ENCODE data around the gene RASGRP1. TPM values are rescaled to one million over a fixed set of nuclear protein-coding genes. Genes with fewer than 3 reads are reported as not detected.

The RASGRP1 gene
- total RNA-seq, 1 donor from 2014 or later = 0.52 TPM

DNA sequence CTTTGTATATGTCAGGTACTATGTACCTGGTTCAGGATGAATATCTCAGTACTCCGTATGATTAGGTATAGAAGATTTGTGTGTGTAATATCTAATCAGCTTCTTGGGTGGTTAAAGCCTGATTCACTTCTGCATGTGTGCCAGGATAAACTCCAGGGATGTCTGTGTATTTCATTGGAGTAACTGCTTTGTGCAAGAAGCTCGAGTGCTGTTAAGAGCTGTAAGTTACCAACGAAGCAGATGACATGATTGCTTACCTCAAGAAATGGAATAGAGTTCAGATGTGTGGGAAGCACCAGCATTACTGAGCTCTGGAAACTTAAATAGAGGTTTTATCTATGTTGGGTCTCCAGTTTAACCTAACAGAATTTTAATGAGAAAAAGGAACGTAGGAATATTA, 87.0 kb downstream of the RASGRP1 start:
- no peaks in the 10 kb centered on the region for H3K4me1 ChIP-seq (ENCODE audit: control insufficient read depth in 3 of 3, insufficient read depth in 3 of 3, low read length in 3 of 3)
- no peaks in the 10 kb centered on the region for H3K9me3 ChIP-seq (ENCODE audit: control insufficient read depth in 3 of 3, low read length in 3 of 3)
- no peak overlapping the region for H3K4me3 ChIP-seq (ENCODE audit: low read length in 3 of 3)
- no peak overlapping the region for H3K27ac ChIP-seq (ENCODE audit: low read depth, low read length)
- peaks cover 6 to 31% (median 30%) of the 10 kb centered on the region in 3 donors for H3K36me3 ChIP-seq (ENCODE audit: control insufficient read depth in 3 of 3, insufficient read depth in 3 of 3, low read length in 3 of 3)
- no peaks in the 10 kb centered on the region for H3K27me3 ChIP-seq (ENCODE audit: control insufficient read depth in 3 of 3, insufficient read depth in 3 of 3, low read length in 3 of 3)
- no peak overlapping the region for H3K9ac ChIP-seq (ENCODE audit: low read depth in 1 of 3, low read length in 3 of 3)

DNA sequence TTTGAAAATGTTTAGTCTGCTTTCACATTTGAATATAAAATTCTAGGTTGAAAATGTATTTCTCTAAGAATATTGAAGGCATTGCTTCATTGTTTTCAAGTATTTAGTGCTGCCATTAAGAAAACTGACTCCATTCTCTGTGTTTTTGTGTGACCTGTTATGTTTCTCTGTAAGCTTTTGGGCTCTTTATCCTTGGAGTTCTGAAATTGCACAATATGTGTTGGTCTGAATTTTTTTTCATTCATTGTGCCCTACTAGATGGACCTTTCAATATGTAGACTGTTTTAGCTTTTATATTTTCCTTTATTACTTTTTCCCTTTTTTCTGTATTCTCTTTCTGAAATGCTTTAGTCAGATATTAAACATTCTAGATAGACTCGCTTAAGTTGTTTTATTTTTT, 88.5 kb downstream of the RASGRP1 start:
- H3K27ac ChIP-seq (ENCODE audit: low read depth, low read length) = no peak overlapping the region
- H3K4me1 ChIP-seq (ENCODE audit: control insufficient read depth in 3 of 3, insufficient read depth in 3 of 3, low read length in 3 of 3) = no peaks in the 10 kb centered on the region
- no peaks in the 10 kb centered on the region for H3K27me3 ChIP-seq (ENCODE audit: control insufficient read depth in 3 of 3, insufficient read depth in 3 of 3, low read length in 3 of 3)
- no peak overlapping the region for H3K4me3 ChIP-seq (ENCODE audit: low read length in 3 of 3)
- no peaks in the 10 kb centered on the region for H3K9me3 ChIP-seq (ENCODE audit: control insufficient read depth in 3 of 3, low read length in 3 of 3)
- peaks cover 6 to 28% (median 26%) of the 10 kb centered on the region in 3 donors for H3K36me3 ChIP-seq (ENCODE audit: control insufficient read depth in 3 of 3, insufficient read depth in 3 of 3, low read length in 3 of 3)
- H3K9ac ChIP-seq (ENCODE audit: low read depth in 1 of 3, low read length in 3 of 3) = no peak overlapping the region

DNA sequence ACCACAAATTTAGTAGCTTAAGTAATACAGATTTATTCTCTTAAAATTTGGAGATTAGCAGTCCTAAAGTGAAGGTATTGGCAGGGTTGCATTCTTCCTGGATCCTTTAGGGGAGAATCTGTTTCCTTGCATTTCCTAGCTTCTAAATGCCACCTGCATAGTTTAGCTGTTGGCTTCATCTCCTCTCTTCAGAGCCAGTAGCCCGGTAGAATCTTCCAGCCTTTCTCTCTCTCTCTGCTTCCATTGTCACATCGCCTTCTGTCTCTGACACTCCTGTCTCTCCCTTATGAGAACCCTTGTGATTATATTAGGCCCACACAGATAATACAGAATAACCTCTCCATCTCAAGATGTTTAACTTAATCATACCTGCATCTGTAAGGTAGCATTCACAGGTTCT, 89.3 kb downstream of the RASGRP1 start:
- H3K9ac ChIP-seq (ENCODE audit: low read depth in 1 of 3, low read length in 3 of 3) = no peak overlapping the region
- no peaks in the 10 kb centered on the region for H3K9me3 ChIP-seq (ENCODE audit: control insufficient read depth in 3 of 3, low read length in 3 of 3)
- peaks cover 6 to 27% (median 24%) of the 10 kb centered on the region in 3 donors for H3K36me3 ChIP-seq (ENCODE audit: control insufficient read depth in 3 of 3, insufficient read depth in 3 of 3, low read length in 3 of 3)
- H3K27me3 ChIP-seq (ENCODE audit: control insufficient read depth in 3 of 3, insufficient read depth in 3 of 3, low read length in 3 of 3) = no peaks in the 10 kb centered on the region
- no peaks in the 10 kb centered on the region for H3K4me1 ChIP-seq (ENCODE audit: control insufficient read depth in 3 of 3, insufficient read depth in 3 of 3, low read length in 3 of 3)
- no peak overlapping the region for H3K4me3 ChIP-seq (ENCODE audit: low read length in 3 of 3)
- no peak overlapping the region for H3K27ac ChIP-seq (ENCODE audit: low read depth, low read length)

GRCh38 chr15:38474155-38474757, 90.4 kb downstream of the RASGRP1 start:
- Histone ChIP-seq H3K27me3 (ENCODE audit: control insufficient read depth in 3 of 3, insufficient read depth in 3 of 3, low read length in 3 of 3) (no peaks in the 10 kb centered on the region), H3K36me3 (ENCODE audit: control insufficient read depth in 3 of 3, insufficient read depth in 3 of 3, low read length in 3 of 3) (peaks cover 6 to 27% (median 24%) of the 10 kb centered on the region in 3 donors), H3K4me1 (ENCODE audit: control insufficient read depth in 3 of 3, insufficient read depth in 3 of 3, low read length in 3 of 3) (no peaks in the 10 kb centered on the region), H3K27ac (ENCODE audit: low read depth, low read length) (no peak overlapping the region), H3K9me3 (ENCODE audit: control insufficient read depth in 3 of 3, low read length in 3 of 3) (no peaks in the 10 kb centered on the region), H3K9ac (ENCODE audit: low read depth in 1 of 3, low read length in 3 of 3) (no peak overlapping the region), H3K4me3 (ENCODE audit: low read length in 3 of 3) (no peak overlapping the region)

- no peak overlapping the region for H3K9ac ChIP-seq (ENCODE audit: low read depth in 1 of 3, low read length in 3 of 3)
- no peaks in the 10 kb centered on the region for H3K9me3 ChIP-seq (ENCODE audit: control insufficient read depth in 3 of 3, low read length in 3 of 3)
- no peaks in the 10 kb centered on the region for H3K27me3 ChIP-seq (ENCODE audit: control insufficient read depth in 3 of 3, insufficient read depth in 3 of 3, low read length in 3 of 3)
- no peak overlapping the region for H3K4me3 ChIP-seq (ENCODE audit: low read length in 3 of 3)
- peaks cover 6 to 27% (median 17%) of the 10 kb centered on the region in 3 donors for H3K36me3 ChIP-seq (ENCODE audit: control insufficient read depth in 3 of 3, insufficient read depth in 3 of 3, low read length in 3 of 3)
- no peak overlapping the region for H3K27ac ChIP-seq (ENCODE audit: low read depth, low read length)
- H3K4me1 ChIP-seq (ENCODE audit: control insufficient read depth in 3 of 3, insufficient read depth in 3 of 3, low read length in 3 of 3) = no peaks in the 10 kb centered on the region
These were observed 92.6 kb downstream of the RASGRP1 start for GRCh38 chr15:38471974-38472373.

GRCh38 chr15:38470816-38471215, 93.8 kb downstream of the RASGRP1 start:
- Histone ChIP-seq H3K27ac (ENCODE audit: low read depth, low read length) (no peak overlapping the region), H3K4me1 (ENCODE audit: control insufficient read depth in 3 of 3, insufficient read depth in 3 of 3, low read length in 3 of 3) (no peaks in the 10 kb centered on the region), H3K27me3 (ENCODE audit: control insufficient read depth in 3 of 3, insufficient read depth in 3 of 3, low read length in 3 of 3) (no peaks in the 10 kb centered on the region), H3K9ac (ENCODE audit: low read depth in 1 of 3, low read length in 3 of 3) (no peak overlapping the region), H3K4me3 (ENCODE audit: low read length in 3 of 3) (no peak overlapping the region), H3K9me3 (ENCODE audit: control insufficient read depth in 3 of 3, low read length in 3 of 3) (no peaks in the 10 kb centered on the region), H3K36me3 (ENCODE audit: control insufficient read depth in 3 of 3, insufficient read depth in 3 of 3, low read length in 3 of 3) (peaks cover 4 to 27% (median 16%) of the 10 kb centered on the region in 3 donors)

GRCh38 chr15:38464675-38465074, 99.9 kb downstream of the RASGRP1 start:
- H3K4me1 ChIP-seq (ENCODE audit: control insufficient read depth in 3 of 3, insufficient read depth in 3 of 3, low read length in 3 of 3) = no peaks in the 10 kb centered on the region

DNA sequence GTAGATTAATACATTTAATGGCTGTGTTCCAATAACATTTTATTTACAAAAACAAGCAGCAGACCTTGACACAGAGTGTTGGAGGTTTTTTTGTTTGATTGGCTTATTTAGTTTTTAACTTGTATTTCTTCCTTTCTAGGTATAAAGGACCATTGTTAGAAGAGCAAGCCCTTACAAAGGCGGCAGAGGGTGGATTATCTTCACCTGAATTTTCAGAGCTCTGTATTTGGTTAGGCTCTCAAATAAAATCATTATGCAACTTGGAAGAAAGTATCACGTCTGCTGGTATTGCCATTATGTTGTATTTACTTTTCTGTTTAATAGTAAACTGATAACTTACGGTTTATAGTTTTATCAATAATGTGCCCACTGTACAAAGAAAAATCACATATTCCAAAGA, 100.7 kb downstream of the RASGRP1 start:
- Histone ChIP-seq H3K27ac (ENCODE audit: low read depth, low read length) (no peak overlapping the region), H3K9me3 (ENCODE audit: control insufficient read depth in 3 of 3, low read length in 3 of 3) (no peaks in the 10 kb centered on the region), H3K9ac (ENCODE audit: low read depth in 1 of 3, low read length in 3 of 3) (no peak overlapping the region)

More at GRCh38 chr15:38464675-38465074, 99.9 kb downstream of the RASGRP1 start:
- Histone ChIP-seq H3K9ac (ENCODE audit: low read depth in 1 of 3, low read length in 3 of 3) (no peak overlapping the region), H3K4me3 (ENCODE audit: low read length in 3 of 3) (no peak overlapping the region), H3K9me3 (ENCODE audit: control insufficient read depth in 3 of 3, low read length in 3 of 3) (no peaks in the 10 kb centered on the region), H3K27ac (ENCODE audit: low read depth, low read length) (no peak overlapping the region), H3K36me3 (ENCODE audit: control insufficient read depth in 3 of 3, insufficient read depth in 3 of 3, low read length in 3 of 3) (peaks cover 0 to 13% (median 0%) of the 10 kb centered on the region in 3 donors), H3K27me3 (ENCODE audit: control insufficient read depth in 3 of 3, insufficient read depth in 3 of 3, low read length in 3 of 3) (no peaks in the 10 kb centered on the region)

DNA sequence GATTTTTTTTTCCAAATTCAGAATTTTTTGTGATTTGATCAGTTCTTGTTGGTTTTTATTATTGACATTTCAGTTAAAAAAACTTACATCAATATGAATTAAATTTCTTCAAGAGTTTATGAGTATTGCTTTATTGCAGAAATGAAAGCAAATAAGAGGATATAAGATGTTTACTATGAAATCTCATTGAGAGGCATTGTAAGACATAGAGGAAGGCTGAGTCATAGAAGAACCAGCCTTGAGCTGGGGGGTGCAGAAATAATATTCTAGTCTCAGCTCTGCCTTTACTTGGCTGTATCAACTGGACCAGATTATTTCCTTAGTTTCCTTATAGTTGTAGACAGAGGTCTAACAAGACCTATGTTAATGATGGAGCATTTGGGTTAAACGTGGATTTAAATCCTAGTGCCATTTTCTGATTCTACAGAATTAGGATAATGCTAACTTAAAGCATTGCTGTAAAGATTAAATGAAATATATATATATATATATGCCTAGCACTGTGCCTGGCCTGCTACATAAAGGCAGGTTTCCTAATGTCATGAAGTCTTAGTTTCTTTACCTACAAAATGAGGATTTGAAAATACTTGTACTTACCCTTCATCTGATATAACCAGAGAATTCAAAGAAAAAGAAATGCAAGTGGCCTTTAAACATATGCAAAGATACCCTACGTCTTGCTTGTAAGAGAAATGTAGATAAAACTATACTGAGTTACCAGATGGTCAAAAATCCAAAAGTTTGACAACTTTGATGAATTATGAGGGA, 103.4 kb downstream of the RASGRP1 start:
- H3K4me3 ChIP-seq (ENCODE audit: low read length in 3 of 3) = no peak overlapping the region
- H3K27me3 ChIP-seq (ENCODE audit: control insufficient read depth in 3 of 3, insufficient read depth in 3 of 3, low read length in 3 of 3) = no peaks in the 10 kb centered on the region
- H3K9me3 ChIP-seq (ENCODE audit: control insufficient read depth in 3 of 3, low read length in 3 of 3) = no peaks in the 10 kb centered on the region
- peaks cover 0 to 11% (median 0%) of the 10 kb centered on the region in 3 donors for H3K4me1 ChIP-seq (ENCODE audit: control insufficient read depth in 3 of 3, insufficient read depth in 3 of 3, low read length in 3 of 3)
- H3K27ac ChIP-seq (ENCODE audit: low read depth, low read length) = no peak overlapping the region
- H3K9ac ChIP-seq (ENCODE audit: low read depth in 1 of 3, low read length in 3 of 3) = no peak overlapping the region
- peaks cover 0 to 5% (median 0%) of the 10 kb centered on the region in 3 donors for H3K36me3 ChIP-seq (ENCODE audit: control insufficient read depth in 3 of 3, insufficient read depth in 3 of 3, low read length in 3 of 3)

More for the DNA sequence above, 100.7 kb downstream of the RASGRP1 start:
- H3K27me3 ChIP-seq (ENCODE audit: control insufficient read depth in 3 of 3, insufficient read depth in 3 of 3, low read length in 3 of 3) = no peaks in the 10 kb centered on the region
- H3K4me3 ChIP-seq (ENCODE audit: low read length in 3 of 3) = no peak overlapping the region
- H3K36me3 ChIP-seq (ENCODE audit: control insufficient read depth in 3 of 3, insufficient read depth in 3 of 3, low read length in 3 of 3) = peaks cover 0 to 10% (median 0%) of the 10 kb centered on the region in 3 donors
- no peaks in the 10 kb centered on the region for H3K4me1 ChIP-seq (ENCODE audit: control insufficient read depth in 3 of 3, insufficient read depth in 3 of 3, low read length in 3 of 3)

DNA sequence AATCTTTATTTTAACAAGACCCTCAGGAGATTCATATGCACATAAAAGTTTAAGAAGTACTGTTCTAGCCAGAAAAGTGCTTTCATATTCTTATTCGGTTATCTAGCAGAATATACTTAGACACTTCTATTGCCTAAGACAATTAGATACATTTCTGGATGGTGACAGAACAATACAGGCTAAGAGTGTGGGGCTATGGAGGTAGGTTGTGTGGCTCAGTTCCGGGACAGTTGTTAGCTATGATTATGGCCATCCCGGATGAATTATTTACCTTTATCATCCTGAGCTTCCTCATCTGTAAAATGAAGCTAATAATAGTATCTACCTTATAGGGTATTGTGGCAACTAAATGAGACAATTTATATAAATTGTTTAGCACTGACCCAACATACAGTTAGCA, 104.1 kb downstream of the RASGRP1 start:
- Histone ChIP-seq H3K27me3 (ENCODE audit: control insufficient read depth in 3 of 3, insufficient read depth in 3 of 3, low read length in 3 of 3) (no peaks in the 10 kb centered on the region), H3K9ac (ENCODE audit: low read depth in 1 of 3, low read length in 3 of 3) (no peak overlapping the region), H3K4me3 (ENCODE audit: low read length in 3 of 3) (no peak overlapping the region), H3K4me1 (ENCODE audit: control insufficient read depth in 3 of 3, insufficient read depth in 3 of 3, low read length in 3 of 3) (peaks cover under 1 to 15% (median 4%) of the 10 kb centered on the region in 3 donors), H3K9me3 (ENCODE audit: control insufficient read depth in 3 of 3, low read length in 3 of 3) (no peaks in the 10 kb centered on the region), H3K27ac (ENCODE audit: low read depth, low read length) (no peak overlapping the region), H3K36me3 (ENCODE audit: control insufficient read depth in 3 of 3, insufficient read depth in 3 of 3, low read length in 3 of 3) (no peaks in the 10 kb centered on the region)
